ENCODE data around the gene KCNG4. TPM values are rescaled to one million over a fixed set of nuclear protein-coding genes. Genes with fewer than 3 reads are reported as not detected.

The KCNG4 gene
- polyA plus RNA-seq, 1 donor (not counting 4 experiments of a cell fraction or from before 2014, with no cell fraction given) = not detected

- no peak for DNase-seq (ENCODE audit: low read depth, low spot score)
- Histone ChIP-seq H3K36me3 (ENCODE audit: control insufficient read depth in 2 of 2, extremely low read depth in 1 of 2, insufficient read depth in 2 of 2, low read length in 2 of 2) (no peaks in the 10 kb centered on the region), H3K79me2 (ENCODE audit: control insufficient read depth, insufficient read depth, low read length) (no peaks in the 10 kb centered on the region), H3K9ac (ENCODE audit: control insufficient read depth, extremely low read depth, insufficient read depth, low read length) (no peak overlapping the region), H4K20me1 (ENCODE audit: control insufficient read depth, extremely low read depth, insufficient read depth, low read length) (no peaks in the 10 kb centered on the region), H3K4me3 (ENCODE audit: control insufficient read depth in 2 of 3, extremely low read depth in 1 of 3, insufficient read depth in 2 of 3, low read depth in 1 of 3, low read length in 3 of 3) (no peak overlapping the region), H3K4me2 (ENCODE audit: control insufficient read depth, extremely low read depth, insufficient read depth, low read depth, low read length) (no peak overlapping the region), H2AFZ (ENCODE audit: control insufficient read depth, low read length) (no peak overlapping the region), H3K4me1 (ENCODE audit: control insufficient read depth, extremely low read depth, insufficient read depth, low read length) (no peaks in the 10 kb centered on the region), H3K9me3 (ENCODE audit: control insufficient read depth, low read depth, low read length) (no peaks in the 10 kb centered on the region), H3K9me1 (ENCODE audit: control insufficient read depth, extremely low read depth, insufficient read depth, low read length) (no peaks in the 10 kb centered on the region), H3K27ac (ENCODE audit: control insufficient read depth, insufficient read depth, low read length) (no peak overlapping the region), H3K27me3 (ENCODE audit: control insufficient read depth, extremely low read depth, insufficient read depth, low read length) (no peaks in the 10 kb centered on the region)
- TF ChIP-seq, protein P1, sequence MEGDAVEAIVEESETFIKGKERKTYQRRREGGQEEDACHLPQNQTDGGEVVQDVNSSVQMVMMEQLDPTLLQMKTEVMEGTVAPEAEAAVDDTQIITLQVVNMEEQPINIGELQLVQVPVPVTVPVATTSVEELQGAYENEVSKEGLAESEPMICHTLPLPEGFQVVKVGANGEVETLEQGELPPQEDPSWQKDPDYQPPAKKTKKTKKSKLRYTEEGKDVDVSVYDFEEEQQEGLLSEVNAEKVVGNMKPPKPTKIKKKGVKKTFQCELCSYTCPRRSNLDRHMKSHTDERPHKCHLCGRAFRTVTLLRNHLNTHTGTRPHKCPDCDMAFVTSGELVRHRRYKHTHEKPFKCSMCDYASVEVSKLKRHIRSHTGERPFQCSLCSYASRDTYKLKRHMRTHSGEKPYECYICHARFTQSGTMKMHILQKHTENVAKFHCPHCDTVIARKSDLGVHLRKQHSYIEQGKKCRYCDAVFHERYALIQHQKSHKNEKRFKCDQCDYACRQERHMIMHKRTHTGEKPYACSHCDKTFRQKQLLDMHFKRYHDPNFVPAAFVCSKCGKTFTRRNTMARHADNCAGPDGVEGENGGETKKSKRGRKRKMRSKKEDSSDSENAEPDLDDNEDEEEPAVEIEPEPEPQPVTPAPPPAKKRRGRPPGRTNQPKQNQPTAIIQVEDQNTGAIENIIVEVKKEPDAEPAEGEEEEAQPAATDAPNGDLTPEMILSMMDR (optimal IDR thresholded peaks at IDR 0.05 in 1 of 3, IDR thresholded peaks at IDR 0.05 in 1 of 3, conservative IDR thresholded peaks at IDR 0.05 in 1 of 3; ENCODE audit: extremely low read depth in 1 of 3, insufficient read depth in 2 of 3, low read length in 3 of 3) = no peak
- no peak for TF ChIP-seq EZH2 (IDR thresholded peaks at IDR 0.05; ENCODE audit: low read length)
- dilution Hi-C loops (cut with MboI; ENCODE audit: extremely low pct_ligation_motif_present, low sequenced_read_pairs) = loop anchor here (25.0 kb wide), 1 partner anchor 175 kb away; no protein-coding TSS in a partner anchor
- no peak for FAIRE-seq
Measured at GRCh38 chr16:84262031-84262430, 22.2 kb upstream of the KCNG4 start.

- no peak for TF ChIP-seq EZH2 (IDR thresholded peaks at IDR 0.05; ENCODE audit: low read length)
- TF ChIP-seq, protein P1 (optimal IDR thresholded peaks at IDR 0.05 in 1 of 3, IDR thresholded peaks at IDR 0.05 in 1 of 3, conservative IDR thresholded peaks at IDR 0.05 in 1 of 3; ENCODE audit: extremely low read depth in 1 of 3, insufficient read depth in 2 of 3, low read length in 3 of 3) = no peak
- Histone ChIP-seq H2AFZ (ENCODE audit: control insufficient read depth, low read length) (no peak overlapping the region), H3K9me3 (ENCODE audit: control insufficient read depth, low read depth, low read length) (no peaks in the 10 kb centered on the region), H3K4me1 (ENCODE audit: control insufficient read depth, extremely low read depth, insufficient read depth, low read length) (no peaks in the 10 kb centered on the region), H4K20me1 (ENCODE audit: control insufficient read depth, extremely low read depth, insufficient read depth, low read length) (no peaks in the 10 kb centered on the region), H3K4me3 (ENCODE audit: control insufficient read depth in 2 of 3, extremely low read depth in 1 of 3, insufficient read depth in 2 of 3, low read depth in 1 of 3, low read length in 3 of 3) (no peak overlapping the region), H3K9me1 (ENCODE audit: control insufficient read depth, extremely low read depth, insufficient read depth, low read length) (no peaks in the 10 kb centered on the region), H3K79me2 (ENCODE audit: control insufficient read depth, insufficient read depth, low read length) (no peaks in the 10 kb centered on the region), H3K27me3 (ENCODE audit: control insufficient read depth, extremely low read depth, insufficient read depth, low read length) (no peaks in the 10 kb centered on the region), H3K27ac (ENCODE audit: control insufficient read depth, insufficient read depth, low read length) (no peak overlapping the region), H3K4me2 (ENCODE audit: control insufficient read depth, extremely low read depth, insufficient read depth, low read depth, low read length) (no peak overlapping the region), H3K36me3 (ENCODE audit: control insufficient read depth in 2 of 2, extremely low read depth in 1 of 2, insufficient read depth in 2 of 2, low read length in 2 of 2) (no peaks in the 10 kb centered on the region), H3K9ac (ENCODE audit: control insufficient read depth, extremely low read depth, insufficient read depth, low read length) (no peak overlapping the region)
- FAIRE-seq (no peak), DNase-seq (ENCODE audit: low read depth, low spot score) (no peak)
- dilution Hi-C loops (cut with MboI; ENCODE audit: extremely low pct_ligation_motif_present, low sequenced_read_pairs) = loop anchor here (25.0 kb wide), 1 partner anchor 176 kb away; no protein-coding TSS in a partner anchor
Measured at GRCh38 chr16:84260766-84261554, 21.1 kb upstream of the KCNG4 start.

All from keratinocyte (primary cell).